Measurements from ENCODE around the gene NEK11. TPM values are rescaled to one million over a fixed set of nuclear protein-coding genes. Genes with fewer than 3 reads are reported as not detected.
"Not testable (repeated sequence)": the region's sequence is repeated elsewhere in the genome, so short reads cannot be mapped to it uniquely, and the experiment has no call there.

The NEK11 gene
- total and polyA plus RNA-seq, 8 donors, result 0.45 to 24.2 (median 2.3) TPM; not detected in 1

DNA sequence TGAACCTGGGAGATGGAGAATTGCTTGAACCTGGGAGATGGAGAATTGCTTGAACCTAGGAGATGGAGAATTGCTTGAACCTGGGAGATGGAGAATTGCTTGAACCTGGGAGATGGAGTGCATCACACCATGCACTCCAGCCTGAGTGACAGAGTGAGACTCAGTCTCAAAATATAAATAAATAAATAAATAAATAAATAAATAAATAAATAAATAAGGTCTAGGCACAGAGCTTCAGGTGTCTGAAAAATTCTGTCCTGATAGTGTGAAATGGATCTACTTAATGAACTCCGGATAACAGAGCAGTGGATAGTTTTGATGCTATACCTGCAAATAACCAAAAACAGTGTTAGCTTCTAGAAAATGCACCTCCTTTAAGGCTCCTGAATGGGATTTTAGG lies 330.6 kb downstream of the NEK11 start:
- 88 to 97% (median 92%) methylated on average over 1 of the region's 1 CpG for WGBS, 5 donors

DNA sequence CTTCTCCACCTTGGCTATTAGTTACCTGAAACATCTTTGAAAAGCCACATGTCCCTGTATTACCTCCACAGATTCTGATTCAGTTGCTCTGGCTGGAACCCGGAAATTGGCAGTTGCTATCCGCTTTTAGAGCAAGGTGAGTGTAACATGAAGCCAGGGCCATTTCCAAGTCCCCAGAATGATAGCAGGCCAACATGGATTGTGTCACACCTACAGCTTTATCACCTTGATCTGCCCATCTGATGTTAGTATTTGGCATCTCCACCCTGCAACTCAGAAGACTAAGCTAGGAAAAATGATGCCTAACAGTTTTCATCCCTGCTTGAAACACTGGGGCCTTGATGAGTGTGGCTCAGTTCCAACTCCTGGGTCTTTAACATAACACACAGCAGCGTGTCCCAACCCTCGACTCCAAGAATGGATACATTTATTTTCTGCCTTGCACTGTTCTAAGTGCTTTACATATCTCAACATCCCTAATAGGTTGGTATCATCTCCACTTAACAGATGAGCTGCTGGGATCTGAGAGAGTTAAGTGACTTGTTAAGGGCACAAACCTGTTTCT lies 333.6 kb downstream of the NEK11 start:
- DNase-seq, result no peak
- intact Hi-C loops (cut with DNase I; ENCODE audit: low total_unique reads), result no loop called here
- Histone ChIP-seq H3K4me1 (peaks cover 9 to 27% (median 18%) of the 10 kb centered on the region in 4 donors), H3K27me3 (no peaks in the 10 kb centered on the region), H3K4me3 (no peak overlapping the region), H3K27ac (peak overlapping the region in 1 of 5 donors; percentile 0), H3K9me3 (no peaks in the 10 kb centered on the region), H3K36me3 (no peaks in the 10 kb centered on the region)
- WGBS, 5 donors, result 68 to 86% (median 82%) methylated on average over 4 of the region's 4 CpGs
- TF ChIP-seq POLR2A (IDR thresholded peaks at IDR 0.05), result no peak
- TF ChIP-seq, protein P1, sequence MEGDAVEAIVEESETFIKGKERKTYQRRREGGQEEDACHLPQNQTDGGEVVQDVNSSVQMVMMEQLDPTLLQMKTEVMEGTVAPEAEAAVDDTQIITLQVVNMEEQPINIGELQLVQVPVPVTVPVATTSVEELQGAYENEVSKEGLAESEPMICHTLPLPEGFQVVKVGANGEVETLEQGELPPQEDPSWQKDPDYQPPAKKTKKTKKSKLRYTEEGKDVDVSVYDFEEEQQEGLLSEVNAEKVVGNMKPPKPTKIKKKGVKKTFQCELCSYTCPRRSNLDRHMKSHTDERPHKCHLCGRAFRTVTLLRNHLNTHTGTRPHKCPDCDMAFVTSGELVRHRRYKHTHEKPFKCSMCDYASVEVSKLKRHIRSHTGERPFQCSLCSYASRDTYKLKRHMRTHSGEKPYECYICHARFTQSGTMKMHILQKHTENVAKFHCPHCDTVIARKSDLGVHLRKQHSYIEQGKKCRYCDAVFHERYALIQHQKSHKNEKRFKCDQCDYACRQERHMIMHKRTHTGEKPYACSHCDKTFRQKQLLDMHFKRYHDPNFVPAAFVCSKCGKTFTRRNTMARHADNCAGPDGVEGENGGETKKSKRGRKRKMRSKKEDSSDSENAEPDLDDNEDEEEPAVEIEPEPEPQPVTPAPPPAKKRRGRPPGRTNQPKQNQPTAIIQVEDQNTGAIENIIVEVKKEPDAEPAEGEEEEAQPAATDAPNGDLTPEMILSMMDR (IDR thresholded peaks at IDR 0.05), result no peak
- no peak for TF ChIP-seq POLR2AphosphoS5 (IDR thresholded peaks at IDR 0.05)
- TF ChIP-seq EP300 (IDR thresholded peaks at IDR 0.05), result no peak

More for the DNA sequence above, 330.6 kb downstream of the NEK11 start:
- Histone ChIP-seq H3K27me3 (no peaks in the 10 kb centered on the region), H3K4me3 (no peak overlapping the region), H3K4me1 (peaks cover 3 to 24% (median 12%) of the 10 kb centered on the region in 4 donors), H3K9me3 (no peaks in the 10 kb centered on the region), H3K36me3 (no peaks in the 10 kb centered on the region), H3K27ac (no peak overlapping the region)
- intact Hi-C loops (cut with DNase I; ENCODE audit: low total_unique reads), result no loop called here
- DNase-seq, result no peak
- TF ChIP-seq, protein P1 (IDR thresholded peaks at IDR 0.05), result no peak
- TF ChIP-seq EP300 (IDR thresholded peaks at IDR 0.05) (no peak), POLR2A (IDR thresholded peaks at IDR 0.05) (no peak), POLR2AphosphoS5 (IDR thresholded peaks at IDR 0.05) (no peak)

DNA sequence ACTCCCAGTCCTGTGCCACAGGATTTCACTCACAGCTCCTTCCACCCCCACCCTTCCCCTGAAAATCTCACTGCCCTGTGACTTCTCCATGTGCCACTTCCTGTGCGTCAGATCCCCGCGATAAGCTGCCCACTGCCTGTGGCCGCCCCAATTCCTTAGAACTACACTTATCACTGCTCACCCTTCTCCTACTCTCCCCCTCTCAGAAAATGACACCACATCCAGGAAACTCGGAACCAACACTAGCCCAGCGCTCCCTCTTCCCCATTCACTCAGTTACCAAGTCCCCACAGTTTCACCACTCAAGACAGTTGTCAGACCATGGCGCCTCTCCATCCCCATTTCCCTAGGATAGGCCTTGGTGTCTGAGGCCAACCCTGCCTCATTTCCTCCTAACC lies 334.4 kb downstream of the NEK11 start:
- peaks cover 9 to 27% (median 18%) of the 10 kb centered on the region in 4 donors for H3K4me1 ChIP-seq
- H3K36me3 ChIP-seq; H3K27me3 ChIP-seq; intact Hi-C loops (cut with DNase I; ENCODE audit: low total_unique reads); H3K9me3 ChIP-seq: not testable (repeated sequence)
- peak overlapping the region; percentile 50 to 61 (median 57) for H3K4me3 ChIP-seq
- WGBS, 5 donors, result 49 to 64% (median 58%) methylated on average over 7 of the region's 7 CpGs
- DNase-seq, result peak in 1 of 2 donors; percentile 27
- peak overlapping the region; percentile 77 to 89 (median 85) for H3K27ac ChIP-seq

DNA sequence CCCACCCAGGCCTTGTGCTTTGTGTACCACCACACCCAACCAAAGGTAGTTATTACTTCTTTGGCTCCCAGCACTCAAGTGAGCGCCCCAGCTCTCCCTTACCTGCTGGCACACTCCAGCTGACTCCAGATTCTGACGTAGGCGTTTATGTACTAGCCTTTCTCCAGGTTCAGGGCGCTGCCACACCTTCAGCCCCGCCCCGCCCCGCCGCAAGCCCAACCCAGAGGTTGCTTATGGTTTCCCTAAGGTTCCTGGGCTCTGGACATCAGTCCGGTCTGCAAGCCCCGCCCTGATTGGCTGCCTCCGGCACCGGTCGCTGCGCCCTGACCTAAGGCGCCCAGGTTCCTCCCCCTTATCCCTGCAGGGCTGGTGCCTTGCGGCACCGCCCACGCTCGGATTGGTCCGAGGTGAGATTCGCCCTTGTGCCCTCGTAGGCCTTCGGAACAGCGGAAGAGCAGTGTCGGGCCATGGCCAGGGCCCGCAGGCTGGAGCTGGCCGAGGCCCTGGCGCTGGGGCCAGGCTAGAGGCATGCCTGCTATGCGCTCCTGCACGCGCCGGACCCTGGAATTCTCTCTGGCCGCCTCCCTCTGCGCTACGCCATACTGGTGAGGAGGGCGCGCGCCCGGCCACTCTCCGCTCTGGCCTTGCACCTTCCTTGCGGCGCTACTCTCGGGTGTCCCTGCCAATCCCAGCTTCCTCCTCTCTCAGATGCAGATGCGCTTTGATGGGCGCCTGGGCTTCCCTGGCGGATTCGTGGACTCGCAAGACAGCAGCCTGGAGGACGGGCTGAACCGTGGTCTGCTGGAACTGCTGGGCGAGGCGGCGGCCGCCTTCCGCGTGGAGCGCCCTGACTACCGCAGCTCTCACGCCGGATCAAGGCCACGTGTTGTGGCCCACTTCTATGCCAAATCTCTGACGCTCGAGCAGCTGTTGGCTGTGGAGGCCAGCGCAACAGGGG lies 335.1 kb downstream of the NEK11 start:
- peak overlapping the region; percentile 77 to 89 (median 85) for H3K27ac ChIP-seq
- H3K36me3 ChIP-seq, result no peaks in the 10 kb centered on the region
- peak; percentile 96 to 97 for DNase-seq
- WGBS, 5 donors, result 4 to 21% (median 7%) methylated on average over 14 to 64 of the region's 64 CpGs
- no peaks in the 10 kb centered on the region for H3K9me3 ChIP-seq
- no peaks in the 10 kb centered on the region for H3K27me3 ChIP-seq
- H3K4me3 ChIP-seq, result peak overlapping the region; percentile 50 to 61 (median 57)
- peaks cover 9 to 27% (median 18%) of the 10 kb centered on the region in 4 donors for H3K4me1 ChIP-seq
- intact Hi-C loops (cut with DNase I; ENCODE audit: low total_unique reads), result no loop called here
- TF ChIP-seq POLR2A (IDR thresholded peaks at IDR 0.05), result peak in 1 of 4 donors; percentile 81
- TF ChIP-seq, protein P1 (IDR thresholded peaks at IDR 0.05), result no peak
- no peak for TF ChIP-seq EP300 (IDR thresholded peaks at IDR 0.05)
- TF ChIP-seq POLR2AphosphoS5 (IDR thresholded peaks at IDR 0.05), result peak in 2 of 3 donors; percentile 65 to 72
